Small intestine (tissue), 7 donors: Measurements from ENCODE around the gene POU2F3. TPM values are rescaled to one million over a fixed set of nuclear protein-coding genes. Genes with fewer than 3 reads are reported as not detected.

Experiments used
- DNase-seq, 2 donors: peaks; one replicate each; pipeline versions ENCODE4 v3.0.0 to v3.0.0-alpha.2; 2013
- FAIRE-seq: peaks from 2 replicates; lab custom pipeline; 2012; peaks lifted over from hg19 to GRCh38; lab: Jason Lieb, UNC
- H3K27ac ChIP-seq, 3 donors: one replicate each; pipeline ENCODE4 v1.5.1; 2013; ENCODE audit warnings: low read length in 2 of 3, mild to moderate bottlenecking in 2 of 3, control low read depth in 1 of 3, inconsistent platforms in 1 of 3, low read depth in 1 of 3, moderate library complexity in 1 of 3
- H3K27me3 ChIP-seq, 3 donors: one replicate each; pipeline ENCODE4 v1.6.1; 2013; ENCODE audit warnings: low read length in 3 of 3, inconsistent platforms in 1 of 3; ENCODE audit not compliant: control insufficient read depth in 3 of 3, insufficient read depth in 3 of 3
- H3K36me3 ChIP-seq, 3 donors: one replicate each; pipeline ENCODE4 v1.6.1; 2013; ENCODE audit warnings: low read length in 3 of 3, inconsistent platforms in 1 of 3, low read depth in 1 of 3, mild to moderate bottlenecking in 1 of 3, moderate library complexity in 1 of 3; ENCODE audit not compliant: control insufficient read depth in 3 of 3, insufficient read depth in 2 of 3
- H3K4me1 ChIP-seq, 3 donors: one replicate each; pipeline ENCODE4 v1.6.1; 2013; ENCODE audit warnings: low read length in 2 of 3, inconsistent platforms in 1 of 3, low read depth in 1 of 3, mild to moderate bottlenecking in 1 of 3, moderate library complexity in 1 of 3; ENCODE audit not compliant: control insufficient read depth in 3 of 3, insufficient read depth in 2 of 3
- H3K4me3 ChIP-seq, 3 donors: one replicate each; pipeline ENCODE4 v1.5.1; 2013; ENCODE audit warnings: low read length in 3 of 3, control low read depth in 1 of 3, inconsistent platforms in 1 of 3, low read depth in 1 of 3, mild to moderate bottlenecking in 1 of 3, moderate library complexity in 1 of 3
- H3K9me3 ChIP-seq, 2 donors: one replicate each; pipeline ENCODE4 v1.6.1; 2013; ENCODE audit warnings: low read depth in 1 of 2, low read length in 1 of 2; ENCODE audit not compliant: control insufficient read depth in 2 of 2, insufficient read depth in 1 of 2
- WGBS, 3 donors: extraction: QIAGEN DNeasy Blood & Tissue Kit; methylation state at CpG; one replicate each; pipeline ENCODE4 v1.1.7; 2013; 5-methylcytosine and 5-hydroxymethylcytosine counted together
- polyA plus RNA-seq, 4 donors: library from polyadenylated mRNA; stranded (reverse) in 3 of 4; unstranded in 1 of 4; fragments of 200-250 nt in 3 of 4; fragments of 120-200 nt in 1 of 4; gene quantifications; one replicate each; pipeline versions ENCODE4 v1.2.1 to v1.2.3, GENCODE V29; 2013
- donor health status: healthy with polysubstance abuse.
- donor health status: control.
- donor health status: control.
- donor health status: Bipolar disorder and iron deficiency.
- donor health status: healthy.

The POU2F3 gene
- polyA plus RNA-seq, 4 donors, result 1.0 to 1.6 (median 1.4) TPM

DNA sequence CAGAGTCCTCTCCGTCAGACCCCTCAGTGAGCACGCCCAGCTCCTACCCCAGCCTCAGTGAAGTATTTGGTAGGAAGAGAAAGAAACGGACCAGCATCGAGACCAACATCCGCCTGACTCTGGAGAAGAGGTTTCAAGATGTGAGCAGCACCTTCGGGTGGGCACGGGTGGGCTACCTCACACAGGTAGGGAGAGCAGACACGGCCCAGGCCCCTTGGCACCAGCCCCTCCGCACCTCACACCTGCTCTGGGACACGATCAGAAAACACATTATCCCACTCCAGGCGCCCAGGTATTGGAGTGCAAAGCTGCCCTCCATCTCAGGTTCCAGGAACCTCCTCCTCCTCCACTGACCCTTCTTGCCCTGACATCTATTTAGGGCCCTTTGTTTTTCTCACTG is 67.5 kb downstream of the POU2F3 start:
- FAIRE-seq (no peak), DNase-seq (no peak)
- WGBS, 3 donors, result 89 to 94% (median 91%) methylated on average over 11 of the region's 11 CpGs
- Histone ChIP-seq H3K4me1 (peaks cover 4 to 19% (median 9%) of the 10 kb centered on the region in 3 donors), H3K9me3 (no peaks in the 10 kb centered on the region), H3K27me3 (no peaks in the 10 kb centered on the region), H3K27ac (no peak overlapping the region), H3K36me3 (no peaks in the 10 kb centered on the region), H3K4me3 (no peak overlapping the region)

DNA sequence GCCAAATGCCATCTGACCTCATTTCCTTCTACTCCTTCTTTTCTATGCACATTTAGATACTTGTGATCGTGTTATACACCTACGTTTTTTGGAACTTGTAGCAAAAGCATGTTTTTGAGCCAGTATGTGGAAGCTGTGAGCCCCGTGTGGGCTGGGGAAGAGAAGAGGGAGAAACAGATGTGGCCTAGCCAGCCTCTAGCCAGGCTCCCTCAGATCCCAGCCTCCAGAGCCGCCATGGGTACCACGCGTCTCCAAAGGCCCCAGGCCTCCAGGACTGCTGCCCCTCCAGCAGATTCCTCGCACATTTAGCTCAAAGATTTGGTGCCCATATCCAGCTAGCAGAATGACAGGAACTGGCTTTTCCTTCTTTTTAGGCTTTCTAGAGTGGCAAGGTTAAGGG is 68.1 kb downstream of the POU2F3 start:
- no peaks in the 10 kb centered on the region for H3K27me3 ChIP-seq
- H3K4me3 ChIP-seq, result no peak overlapping the region
- WGBS, 3 donors, result 89 to 94% (median 91%) methylated on average over 7 of the region's 7 CpGs
- H3K4me1 ChIP-seq, result peaks cover 4 to 16% (median 9%) of the 10 kb centered on the region in 3 donors
- H3K9me3 ChIP-seq, result no peaks in the 10 kb centered on the region
- no peak for DNase-seq
- no peak for FAIRE-seq
- H3K36me3 ChIP-seq, result no peaks in the 10 kb centered on the region
- H3K27ac ChIP-seq, result no peak overlapping the region

DNA sequence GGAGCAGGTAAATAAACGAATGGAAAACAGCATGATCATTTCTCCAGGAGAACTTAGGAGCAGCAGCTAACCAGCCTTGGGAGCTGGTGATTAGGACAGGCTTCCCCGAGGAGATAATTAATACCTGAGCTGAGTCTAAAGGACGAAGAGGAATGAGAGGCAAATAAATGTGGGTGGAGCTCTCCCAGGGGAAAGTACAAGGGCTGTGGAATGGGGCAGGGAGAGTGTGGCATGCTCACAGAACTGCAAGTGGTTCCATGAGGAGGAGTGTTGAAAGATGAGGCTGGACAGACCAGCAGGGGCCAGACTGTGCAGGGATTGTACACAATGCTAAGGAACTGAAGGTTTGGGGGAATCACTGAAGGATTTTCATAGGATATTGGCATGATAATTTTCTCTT is 70.9 kb downstream of the POU2F3 start:
- FAIRE-seq, result no peak
- peaks cover 2 to 23% (median 9%) of the 10 kb centered on the region in 3 donors for H3K4me1 ChIP-seq
- H3K4me3 ChIP-seq, result no peak overlapping the region
- no peaks in the 10 kb centered on the region for H3K36me3 ChIP-seq
- peak; percentile 77 to 96 for DNase-seq
- H3K27me3 ChIP-seq, result no peaks in the 10 kb centered on the region
- 14 to 54% (median 25%) methylated on average over 3 of the region's 3 CpGs for WGBS, 3 donors
- H3K27ac ChIP-seq, result peak overlapping the region in 2 of 3 donors; percentile 3 to 33
- H3K9me3 ChIP-seq, result no peaks in the 10 kb centered on the region

DNA sequence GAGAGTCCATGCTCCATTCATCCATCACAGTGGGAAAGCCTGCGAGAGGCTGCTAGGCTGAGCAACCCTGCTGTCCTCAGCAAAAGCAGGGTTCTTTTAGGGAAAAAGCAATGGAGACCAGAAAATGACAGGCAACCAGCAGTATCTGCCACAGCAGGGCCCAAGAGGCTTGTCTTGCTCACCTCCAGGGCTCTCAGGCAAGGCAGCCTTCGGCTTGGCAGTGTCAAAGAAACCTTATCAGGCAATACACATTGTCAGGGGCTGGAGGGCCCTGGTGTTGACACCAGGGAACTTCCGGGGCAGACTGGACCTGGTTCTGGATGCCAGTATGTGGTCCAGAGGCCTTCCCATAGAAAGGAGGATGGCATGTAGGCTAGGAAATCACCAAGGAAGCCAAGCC is 74.9 kb downstream of the POU2F3 start:
- H3K9me3 ChIP-seq, result no peaks in the 10 kb centered on the region
- DNase-seq (no peak), FAIRE-seq (no peak)
- H3K4me1 ChIP-seq, result peaks cover 0 to 46% (median 9%) of the 10 kb centered on the region in 3 donors
- H3K4me3 ChIP-seq, result no peak overlapping the region
- no peaks in the 10 kb centered on the region for H3K27me3 ChIP-seq
- H3K27ac ChIP-seq, result no peak overlapping the region
- WGBS, 3 donors, result 75 to 89% (median 79%) methylated on average over 3 of the region's 3 CpGs
- H3K36me3 ChIP-seq, result no peaks in the 10 kb centered on the region

DNA sequence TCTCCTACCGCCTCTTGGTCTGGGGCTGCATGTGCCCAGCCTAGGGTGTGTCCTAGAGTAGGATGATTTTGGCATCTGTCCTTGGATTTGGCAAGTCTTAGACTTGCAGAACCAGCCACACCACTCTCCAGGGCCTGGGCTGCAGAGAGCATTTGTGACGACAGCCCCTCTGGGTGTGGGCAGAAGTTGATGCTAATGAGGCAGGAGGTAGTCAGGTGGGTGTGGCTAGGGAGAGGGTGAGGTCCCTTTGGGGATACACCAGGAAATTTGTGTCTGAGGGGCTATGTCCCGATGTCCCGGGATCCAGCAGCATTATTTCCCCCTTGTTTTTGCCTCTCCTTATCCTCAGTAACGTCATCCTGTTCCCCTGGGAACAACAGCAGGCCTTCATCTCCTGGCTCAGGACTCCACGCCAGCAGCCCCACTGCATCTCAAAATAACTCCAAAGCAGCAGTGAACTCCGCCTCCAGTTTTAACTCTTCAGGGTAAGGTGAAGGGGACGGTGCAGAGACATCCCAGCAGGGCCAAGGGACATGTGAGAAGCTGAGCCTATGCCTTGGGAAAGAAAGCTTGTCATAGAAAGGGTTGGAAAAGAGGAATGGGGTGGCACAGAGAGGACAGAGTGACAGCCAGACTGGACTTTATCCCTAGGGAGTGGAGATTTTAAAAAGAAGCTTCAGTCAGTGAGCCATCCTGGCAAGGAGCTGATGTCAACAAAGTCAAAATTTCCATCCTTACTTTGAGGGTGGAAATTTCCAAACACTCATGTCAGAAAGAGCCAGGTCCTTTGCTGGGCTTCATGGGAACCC is 77.1 kb downstream of the POU2F3 start:
- H3K9me3 ChIP-seq, result no peaks in the 10 kb centered on the region
- FAIRE-seq (no peak), DNase-seq (peak in 1 of 2 donors; percentile 82)
- no peak overlapping the region for H3K27ac ChIP-seq
- H3K27me3 ChIP-seq, result no peaks in the 10 kb centered on the region
- H3K4me3 ChIP-seq, result no peak overlapping the region
- peaks cover 0 to 29% (median 0%) of the 10 kb centered on the region in 3 donors for H3K4me1 ChIP-seq
- 7 to 19% (median 18%) methylated on average over 8 of the region's 8 CpGs for WGBS, 3 donors
- no peaks in the 10 kb centered on the region for H3K36me3 ChIP-seq

DNA sequence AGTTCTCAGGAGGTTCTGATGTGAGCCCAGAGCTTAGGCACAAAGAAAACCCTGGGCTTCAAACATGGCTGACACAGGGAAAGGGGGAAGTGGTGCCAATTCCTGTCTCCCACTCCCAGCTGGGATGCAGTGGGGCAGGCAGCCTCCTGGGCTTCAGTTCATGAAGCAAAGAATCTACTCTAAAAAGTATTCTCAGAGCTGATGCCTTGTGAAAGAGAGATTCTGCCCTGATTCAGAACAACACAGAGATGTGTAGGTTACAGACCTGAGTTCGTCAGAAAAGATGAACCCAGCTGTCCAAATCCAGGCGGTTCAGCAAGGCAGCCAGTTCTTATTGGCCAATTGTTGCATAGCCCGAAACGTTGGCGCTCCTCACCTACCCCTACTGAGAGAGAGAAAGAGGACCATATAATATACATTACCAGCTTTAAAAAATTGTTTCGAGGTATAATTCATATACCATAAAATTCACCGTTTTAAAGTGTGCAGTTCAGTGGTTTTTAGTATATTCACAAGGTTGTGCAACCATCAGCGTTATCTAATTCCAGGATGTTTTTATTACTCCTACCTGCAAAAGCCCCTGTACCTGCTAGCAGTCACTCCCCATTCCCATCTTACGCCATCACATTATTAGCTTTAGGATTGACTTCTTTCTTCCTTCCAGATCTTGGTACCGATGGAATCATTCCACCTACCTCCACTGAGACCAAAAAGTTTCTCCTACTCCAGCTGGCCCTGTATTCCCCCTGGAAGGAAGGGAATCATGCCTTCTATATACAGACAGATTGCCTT is 77.9 kb downstream of the POU2F3 start:
- Histone ChIP-seq H3K27me3 (no peaks in the 10 kb centered on the region), H3K4me3 (no peak overlapping the region), H3K4me1 (peaks cover 0 to 29% (median 0%) of the 10 kb centered on the region in 3 donors), H3K9me3 (no peaks in the 10 kb centered on the region), H3K36me3 (no peaks in the 10 kb centered on the region), H3K27ac (no peak overlapping the region)
- DNase-seq, result peak in 1 of 2 donors; percentile 56
- WGBS, 3 donors, result 75 to 83% (median 79%) methylated on average over 10 of the region's 10 CpGs
- no peak for FAIRE-seq

DNA sequence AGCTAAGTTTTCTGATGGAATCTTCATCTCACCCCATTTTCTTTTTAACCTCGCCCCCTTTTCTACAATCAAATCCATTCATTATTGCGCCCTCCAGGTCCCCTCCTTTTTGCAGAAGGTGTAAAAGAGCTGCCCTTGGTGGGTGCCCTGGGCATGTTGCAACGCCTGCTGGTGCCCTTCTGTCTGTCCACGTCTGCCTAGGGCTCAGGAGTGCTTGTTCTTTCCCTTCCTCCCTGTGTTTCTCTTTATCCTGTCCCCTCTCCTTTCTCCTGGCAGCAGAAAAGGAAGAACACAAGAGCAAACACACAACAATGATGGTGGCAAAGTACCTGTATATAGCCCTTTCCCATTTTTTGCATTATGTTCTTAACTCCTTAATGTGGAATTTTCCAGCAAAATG is 79.0 kb downstream of the POU2F3 start:
- DNase-seq (no peak), FAIRE-seq (no peak)
- H3K4me3 ChIP-seq, result no peak overlapping the region
- WGBS, 3 donors, result 82 to 89% (median 88%) methylated on average over 4 of the region's 4 CpGs
- no peak overlapping the region for H3K27ac ChIP-seq
- no peaks in the 10 kb centered on the region for H3K27me3 ChIP-seq
- peaks cover 0 to 29% (median 0%) of the 10 kb centered on the region in 3 donors for H3K4me1 ChIP-seq
- no peaks in the 10 kb centered on the region for H3K36me3 ChIP-seq
- no peaks in the 10 kb centered on the region for H3K9me3 ChIP-seq
